Activated effector memory CD4-positive, alpha-beta T cell treated with Interleukin-2 at 50 U/mL for 16 hours (primary cell): ENCODE data around the gene USP31.

ENCODE experiments used
- DNase-seq: peaks from one replicate; pipeline ENCODE4 v3.0.0-alpha.2; 2020

USP31 gene

GRCh38 chr16:23092072-23092800, 57.0 kb downstream of the USP31 start:
- DNase-seq = no peak

DNA sequence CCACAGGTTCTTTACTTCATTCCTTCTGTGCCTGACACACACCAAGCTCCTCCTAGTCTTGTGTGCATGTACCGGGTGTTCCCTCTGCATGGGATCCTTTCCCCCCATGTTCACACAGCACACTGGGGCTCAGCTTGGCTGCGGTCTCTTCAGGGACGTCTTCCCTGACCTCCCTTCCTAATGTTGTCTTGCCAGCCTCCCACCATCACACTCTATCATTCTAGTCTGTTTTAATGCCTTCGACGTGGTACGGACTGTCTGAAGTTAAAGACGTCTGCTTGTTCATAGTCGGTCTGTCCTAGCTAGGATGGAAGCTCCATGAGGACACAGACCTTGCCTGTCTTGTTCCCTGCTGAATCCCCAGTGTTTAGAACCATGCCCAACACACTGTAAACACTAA, 60.1 kb downstream of the USP31 start:
- DNase-seq = no peak

- DNase-seq = no peak
Measured at GRCh38 chr16:23088018-23088417, 61.2 kb downstream of the USP31 start.

DNA sequence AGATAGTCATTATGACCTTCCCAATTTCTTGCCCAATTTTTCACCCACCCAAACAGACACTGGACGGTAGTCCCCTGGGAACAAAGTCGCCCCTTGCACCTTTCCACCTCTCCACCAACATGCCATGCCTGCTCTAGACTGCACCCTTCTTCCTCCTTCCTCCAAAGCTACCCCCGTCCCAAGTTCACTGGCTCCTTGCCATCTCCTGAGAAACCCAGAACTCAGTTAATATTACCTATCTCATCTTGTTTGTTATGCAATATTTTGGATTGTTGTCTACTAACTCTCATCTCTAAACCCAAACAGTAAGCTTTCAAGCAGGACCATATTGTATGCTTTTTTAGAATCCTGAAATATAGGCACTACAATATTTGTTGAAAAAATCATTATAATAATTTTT, 63.3 kb downstream of the USP31 start:
- no peak for DNase-seq

- no peak for DNase-seq
Measured at GRCh38 chr16:23082161-23082788, 67.0 kb downstream of the USP31 start.

- no peak for DNase-seq
Measured at GRCh38 chr16:23081675-23082119, 67.6 kb downstream of the USP31 start.

GRCh38 chr16:23080747-23081146, 68.5 kb downstream of the USP31 start:
- DNase-seq = no peak

- DNase-seq = no peak
Measured at GRCh38 chr16:23080329-23080728, 68.9 kb downstream of the USP31 start.

GRCh38 chr16:23079675-23080301, 69.5 kb downstream of the USP31 start:
- no peak for DNase-seq

- DNase-seq = no peak
Measured at GRCh38 chr16:23074423-23074822, 74.8 kb downstream of the USP31 start.

GRCh38 chr16:23072769-23073549, 76.3 kb downstream of the USP31 start:
- no peak for DNase-seq

- no peak for DNase-seq
Measured at GRCh38 chr16:23072084-23072599, 77.1 kb downstream of the USP31 start.

GRCh38 chr16:23071196-23072083, 77.8 kb downstream of the USP31 start:
- DNase-seq = no peak

DNA sequence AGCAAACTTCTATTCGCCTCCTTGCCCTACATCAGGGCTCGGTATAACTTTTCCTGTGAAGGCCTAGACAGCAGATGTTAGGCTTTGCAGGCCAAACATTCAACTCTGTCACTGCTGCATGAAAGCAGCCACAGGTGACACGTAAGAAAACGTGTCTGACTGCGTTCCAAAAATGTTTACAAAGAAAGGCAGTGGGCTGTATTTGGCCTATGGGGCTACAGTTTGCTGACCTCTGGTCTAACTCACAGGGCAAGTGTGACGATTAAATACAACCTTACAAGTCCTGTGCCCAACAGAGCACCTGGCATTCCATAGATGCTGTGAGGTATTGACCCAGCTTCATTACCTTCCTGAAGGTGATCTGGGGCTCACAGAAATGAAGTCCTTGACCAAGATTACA, 79.4 kb downstream of the USP31 start:
- DNase-seq = no peak

DNA sequence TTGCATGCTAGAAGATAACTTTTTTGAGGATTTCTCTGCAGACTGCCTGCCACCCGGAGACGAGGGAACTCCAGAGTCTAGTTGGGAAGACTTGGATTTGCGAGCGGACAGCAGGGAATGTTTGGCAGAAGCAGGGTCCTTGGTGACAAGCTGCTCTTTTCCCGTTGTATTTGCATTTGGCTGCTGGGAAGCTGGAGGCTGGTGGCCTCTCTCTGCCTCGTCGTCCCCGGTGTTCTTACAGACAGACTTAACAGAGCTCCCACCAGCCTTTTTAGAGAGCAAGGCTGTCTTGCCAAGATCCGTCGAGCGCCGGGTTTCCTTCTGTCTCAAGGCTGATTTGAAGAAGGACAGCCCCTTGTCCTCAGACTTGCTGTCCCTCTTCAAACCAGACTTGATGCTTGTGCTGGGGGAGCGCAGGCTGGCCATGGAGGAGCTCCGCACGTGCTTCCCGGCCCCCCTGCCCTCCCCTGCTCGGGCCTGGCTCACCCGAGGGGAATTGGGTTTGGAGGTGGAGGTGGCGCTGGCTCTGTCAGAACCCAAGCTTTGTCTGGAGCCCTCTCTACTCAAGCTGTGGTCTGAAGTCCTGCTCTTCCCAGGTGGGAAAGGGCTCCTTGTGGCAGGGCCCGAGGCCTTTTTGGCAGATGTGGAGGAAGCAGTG, 81.0 kb downstream of the USP31 start:
- DNase-seq = no peak

GRCh38 chr16:23066676-23067075, 82.6 kb downstream of the USP31 start:
- no peak for DNase-seq

- no peak for DNase-seq
Measured at GRCh38 chr16:23064639-23065038, 84.6 kb downstream of the USP31 start.

DNA sequence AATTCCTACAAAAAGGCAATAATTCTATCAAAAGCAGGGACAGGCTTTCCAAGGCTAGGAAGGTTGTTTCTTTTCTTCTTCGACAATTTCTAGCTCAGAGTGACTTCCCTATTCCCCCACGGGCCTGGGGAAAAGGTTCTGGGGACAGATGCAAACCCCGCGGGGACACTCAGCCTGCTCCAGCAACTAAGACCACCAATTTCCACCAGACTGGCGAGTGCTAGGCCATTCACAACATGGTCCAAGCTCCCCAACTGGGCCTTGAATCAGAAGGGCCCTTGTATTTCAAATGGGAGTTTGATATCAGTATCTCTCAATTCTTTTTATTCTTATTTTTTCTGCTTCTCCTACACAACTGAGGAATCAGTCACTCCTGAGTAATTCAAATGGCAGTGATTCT, 86.7 kb downstream of the USP31 start:
- DNase-seq = no peak

GRCh38 chr16:23061669-23062068, 87.6 kb downstream of the USP31 start:
- no peak for DNase-seq

DNA sequence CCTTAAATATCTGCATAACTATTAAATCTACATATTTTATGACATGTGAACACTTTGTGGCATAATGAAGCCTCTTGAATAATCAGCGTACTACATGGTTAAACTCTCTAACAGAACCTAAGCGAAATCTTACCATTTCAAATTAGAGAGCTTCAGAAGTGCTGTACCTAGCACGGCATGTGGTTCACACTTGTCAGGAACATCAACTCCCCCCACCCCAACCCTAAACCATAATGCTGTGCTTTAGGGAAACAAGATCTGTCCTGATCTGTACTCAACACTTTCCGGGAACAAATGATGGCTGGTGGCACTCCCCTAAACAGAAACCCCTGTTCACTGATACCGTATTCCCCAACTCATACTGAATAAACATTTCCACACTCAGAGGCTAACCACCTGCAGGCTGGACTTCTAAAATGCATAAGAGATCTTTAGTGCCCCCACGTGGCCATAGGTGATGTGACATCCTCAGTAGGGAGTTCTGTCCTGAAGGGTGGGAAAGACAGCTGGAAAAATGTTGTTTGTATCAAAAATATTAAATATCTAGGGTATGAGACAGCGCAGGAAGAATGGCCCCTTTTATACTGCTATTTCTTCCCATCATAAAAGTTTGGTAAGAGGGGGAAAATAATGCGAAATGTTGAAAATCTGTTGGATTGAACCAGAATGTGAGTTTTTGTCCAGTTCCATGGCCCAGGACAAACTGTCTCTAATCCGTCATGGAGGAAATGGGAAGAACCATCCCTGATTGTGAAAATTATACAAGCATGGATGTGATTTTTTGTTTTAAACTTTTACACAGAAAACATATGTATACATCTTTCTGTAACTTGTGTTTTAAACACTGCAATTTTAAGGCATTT, 88.6 kb downstream of the USP31 start:
- DNase-seq = peak; percentile 7

GRCh38 chr16:23059433-23059832, 89.8 kb downstream of the USP31 start:
- DNase-seq = no peak
